Measurements from ENCODE around the gene PDE9A. TPM values are rescaled to one million over a fixed set of nuclear protein-coding genes. Genes with fewer than 3 reads are reported as not detected.

Gene PDE9A
- total and polyA plus RNA-seq, 2 experiments from 2014 or later, result not detected

DNA sequence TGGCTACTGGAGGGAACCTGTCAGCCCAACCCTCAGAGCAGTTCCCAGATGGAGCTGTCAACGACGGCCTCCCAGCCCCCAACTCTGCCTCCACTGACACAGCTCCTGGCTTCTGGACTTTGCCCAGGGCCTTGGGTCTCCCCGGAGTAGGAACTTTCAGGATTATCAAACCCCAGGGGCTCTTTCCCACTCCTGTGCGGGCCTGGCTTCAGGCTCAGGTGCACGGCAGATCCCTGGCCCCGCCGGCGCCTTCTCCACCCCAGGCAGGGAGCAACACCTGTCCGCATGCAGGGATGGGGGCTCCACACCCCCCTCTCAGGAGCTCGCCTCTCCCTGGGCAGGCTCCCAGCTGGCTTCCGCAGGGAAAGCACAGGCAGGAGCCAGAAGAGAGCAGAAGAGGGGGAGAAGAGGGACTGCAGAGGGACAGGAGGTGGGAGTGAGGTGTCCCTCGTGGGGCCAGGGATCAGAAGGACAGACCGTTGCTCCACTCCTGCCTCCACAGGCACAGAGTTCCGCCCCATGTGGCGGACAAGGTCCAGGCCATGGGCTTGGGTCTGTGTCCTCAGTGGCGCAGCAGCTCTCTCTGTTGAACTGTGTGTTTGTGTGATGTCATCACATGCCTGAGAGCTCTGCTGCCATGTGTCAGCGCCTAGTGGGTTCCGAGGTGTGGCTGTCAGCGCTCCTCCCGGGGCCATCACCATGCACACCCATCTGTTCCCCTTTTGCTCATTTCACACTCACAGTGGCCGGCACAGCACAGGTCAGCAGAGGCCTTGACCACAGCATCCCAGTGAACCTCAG is 107.7 kb downstream of the PDE9A start:
- Histone ChIP-seq H3K9me2 (ENCODE audit: insufficient read depth) (no peaks in the 10 kb centered on the region), H2AFZ (no peak overlapping the region), H4K20me1 (ENCODE audit: insufficient read depth) (no peaks in the 10 kb centered on the region), H3K27ac (no peak overlapping the region), H3K4me3 (no peak overlapping the region), H3K9ac (no peak overlapping the region), H3K9me3 (ENCODE audit: low read depth) (no peaks in the 10 kb centered on the region), H3F3A (ENCODE audit: insufficient read depth) (no peaks in the 10 kb centered on the region), H3K79me2 (ENCODE audit: insufficient read depth) (no peaks in the 10 kb centered on the region), H3K4me2 (ENCODE audit: unreplicated experiment) (no peak overlapping the region), H3K4me1 (ENCODE audit: insufficient read depth) (no peaks in the 10 kb centered on the region), H3K36me3 (ENCODE audit: low read depth) (no peaks in the 10 kb centered on the region), H3K27me3 (replicated peaks; ENCODE audit: insufficient read depth) (peaks cover 18% of the 10 kb centered on the region)
- in situ Hi-C loops (cut with MboI), result no loop called here
- TF ChIP-seq EZH2 (IDR thresholded peaks at IDR 0.05; ENCODE audit: insufficient read depth, poor library complexity, severe bottlenecking) (no peak), EZH2phosphoT487 (IDR thresholded peaks at IDR 0.05; ENCODE audit: insufficient read depth, low read depth) (no peak)
- DNase-seq, result peak; percentile 4
- WGBS, 2 experiments (ENCODE audit: low coverage in 1 of 2, low lambda C conversion rate in 2 of 2, missing lambda C conversion rate in 2 of 2), result 42 to 48% methylated on average over 20 to 21 of the region's 21 CpGs

GRCh38 chr21:42761776-42762335 is 108.4 kb downstream of the PDE9A start:
- no peak for DNase-seq
- Histone ChIP-seq H2AFZ (no peak overlapping the region), H3K4me1 (ENCODE audit: insufficient read depth) (no peaks in the 10 kb centered on the region), H3K9me2 (ENCODE audit: insufficient read depth) (no peaks in the 10 kb centered on the region), H3K4me3 (no peak overlapping the region), H3K9me3 (ENCODE audit: low read depth) (no peaks in the 10 kb centered on the region), H3K79me2 (ENCODE audit: insufficient read depth) (no peaks in the 10 kb centered on the region), H3K9ac (no peak overlapping the region), H3K4me2 (ENCODE audit: unreplicated experiment) (no peak overlapping the region), H3K27ac (no peak overlapping the region), H3K27me3 (replicated peaks; ENCODE audit: insufficient read depth) (peaks cover 18% of the 10 kb centered on the region), H3K36me3 (ENCODE audit: low read depth) (no peaks in the 10 kb centered on the region), H4K20me1 (ENCODE audit: insufficient read depth) (no peaks in the 10 kb centered on the region), H3F3A (ENCODE audit: insufficient read depth) (no peaks in the 10 kb centered on the region)
- in situ Hi-C loops (cut with MboI), result no loop called here
- 62 to 63% methylated on average over 18 of the region's 18 CpGs for WGBS, 2 experiments (ENCODE audit: low coverage in 1 of 2, low lambda C conversion rate in 2 of 2, missing lambda C conversion rate in 2 of 2)
- TF ChIP-seq EZH2phosphoT487 (IDR thresholded peaks at IDR 0.05; ENCODE audit: insufficient read depth, low read depth) (no peak), EZH2 (IDR thresholded peaks at IDR 0.05; ENCODE audit: insufficient read depth, poor library complexity, severe bottlenecking) (no peak)

- H3K4me3 ChIP-seq, result no peak overlapping the region
- H3K4me1 ChIP-seq (ENCODE audit: insufficient read depth), result no peaks in the 10 kb centered on the region
- DNase-seq, result no peak
- H2AFZ ChIP-seq, result no peak overlapping the region
- H3K9me2 ChIP-seq (ENCODE audit: insufficient read depth), result no peaks in the 10 kb centered on the region
- H3K36me3 ChIP-seq (ENCODE audit: low read depth), result no peaks in the 10 kb centered on the region
- no peak for TF ChIP-seq EZH2phosphoT487 (IDR thresholded peaks at IDR 0.05; ENCODE audit: insufficient read depth, low read depth)
- no peak for TF ChIP-seq EZH2 (IDR thresholded peaks at IDR 0.05; ENCODE audit: insufficient read depth, poor library complexity, severe bottlenecking)
- peaks cover 18% of the 10 kb centered on the region for H3K27me3 ChIP-seq (replicated peaks; ENCODE audit: insufficient read depth)
- no peak overlapping the region for H3K4me2 ChIP-seq (ENCODE audit: unreplicated experiment)
- H4K20me1 ChIP-seq (ENCODE audit: insufficient read depth), result no peaks in the 10 kb centered on the region
- no peaks in the 10 kb centered on the region for H3K79me2 ChIP-seq (ENCODE audit: insufficient read depth)
- WGBS, 2 experiments (ENCODE audit: low coverage in 1 of 2, low lambda C conversion rate in 2 of 2, missing lambda C conversion rate in 2 of 2), result 65 to 68% methylated on average over 24 to 25 of the region's 25 CpGs
- H3K27ac ChIP-seq, result no peak overlapping the region
- no peaks in the 10 kb centered on the region for H3F3A ChIP-seq (ENCODE audit: insufficient read depth)
- no peak overlapping the region for H3K9ac ChIP-seq
- in situ Hi-C loops (cut with MboI), result no loop called here
- no peaks in the 10 kb centered on the region for H3K9me3 ChIP-seq (ENCODE audit: low read depth)
These were observed 110.4 kb downstream of the PDE9A start for GRCh38 chr21:42763581-42764442.

- H3K79me2 ChIP-seq (ENCODE audit: insufficient read depth), result no peaks in the 10 kb centered on the region
- WGBS, 2 experiments (ENCODE audit: low coverage in 1 of 2, low lambda C conversion rate in 2 of 2, missing lambda C conversion rate in 2 of 2), result 75 to 77% methylated on average over 9 of the region's 9 CpGs
- no peak overlapping the region for H3K27ac ChIP-seq
- no peak overlapping the region for H3K4me2 ChIP-seq (ENCODE audit: unreplicated experiment)
- no peaks in the 10 kb centered on the region for H3K36me3 ChIP-seq (ENCODE audit: low read depth)
- TF ChIP-seq EZH2 (IDR thresholded peaks at IDR 0.05; ENCODE audit: insufficient read depth, poor library complexity, severe bottlenecking) (no peak), EZH2phosphoT487 (IDR thresholded peaks at IDR 0.05; ENCODE audit: insufficient read depth, low read depth) (no peak)
- in situ Hi-C loops (cut with MboI), result no loop called here
- no peak overlapping the region for H2AFZ ChIP-seq
- no peaks in the 10 kb centered on the region for H3K9me2 ChIP-seq (ENCODE audit: insufficient read depth)
- no peak overlapping the region for H3K4me3 ChIP-seq
- H3F3A ChIP-seq (ENCODE audit: insufficient read depth), result no peaks in the 10 kb centered on the region
- H4K20me1 ChIP-seq (ENCODE audit: insufficient read depth), result no peaks in the 10 kb centered on the region
- no peaks in the 10 kb centered on the region for H3K4me1 ChIP-seq (ENCODE audit: insufficient read depth)
- no peak overlapping the region for H3K9ac ChIP-seq
- no peaks in the 10 kb centered on the region for H3K9me3 ChIP-seq (ENCODE audit: low read depth)
- DNase-seq, result no peak
- H3K27me3 ChIP-seq (replicated peaks; ENCODE audit: insufficient read depth), result peaks cover 18% of the 10 kb centered on the region
These were observed 111.0 kb downstream of the PDE9A start for GRCh38 chr21:42764443-42764760.
